ENCODE results near the gene IL1RAPL1.

GRCh38 chrX:28757290-28757689, 170.0 kb downstream of the IL1RAPL1 start:
- TF ChIP-seq, protein P1, sequence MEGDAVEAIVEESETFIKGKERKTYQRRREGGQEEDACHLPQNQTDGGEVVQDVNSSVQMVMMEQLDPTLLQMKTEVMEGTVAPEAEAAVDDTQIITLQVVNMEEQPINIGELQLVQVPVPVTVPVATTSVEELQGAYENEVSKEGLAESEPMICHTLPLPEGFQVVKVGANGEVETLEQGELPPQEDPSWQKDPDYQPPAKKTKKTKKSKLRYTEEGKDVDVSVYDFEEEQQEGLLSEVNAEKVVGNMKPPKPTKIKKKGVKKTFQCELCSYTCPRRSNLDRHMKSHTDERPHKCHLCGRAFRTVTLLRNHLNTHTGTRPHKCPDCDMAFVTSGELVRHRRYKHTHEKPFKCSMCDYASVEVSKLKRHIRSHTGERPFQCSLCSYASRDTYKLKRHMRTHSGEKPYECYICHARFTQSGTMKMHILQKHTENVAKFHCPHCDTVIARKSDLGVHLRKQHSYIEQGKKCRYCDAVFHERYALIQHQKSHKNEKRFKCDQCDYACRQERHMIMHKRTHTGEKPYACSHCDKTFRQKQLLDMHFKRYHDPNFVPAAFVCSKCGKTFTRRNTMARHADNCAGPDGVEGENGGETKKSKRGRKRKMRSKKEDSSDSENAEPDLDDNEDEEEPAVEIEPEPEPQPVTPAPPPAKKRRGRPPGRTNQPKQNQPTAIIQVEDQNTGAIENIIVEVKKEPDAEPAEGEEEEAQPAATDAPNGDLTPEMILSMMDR (conservative IDR thresholded peaks at IDR 0.05; ENCODE audit: low read length): no peak
- no peak for TF ChIP-seq EZH2phosphoT487 (IDR thresholded peaks at IDR 0.05; ENCODE audit: borderline replicate concordance)
